Spleen (tissue), 11 donors: ENCODE results near the gene TSSC4. TPM values are rescaled to one million over a fixed set of nuclear protein-coding genes. Genes with fewer than 3 reads are reported as not detected.

Experiments used
- DNase-seq: peaks from one replicate; pipeline ENCODE4 v3.0.0-alpha.2; 2020
- H3K27ac ChIP-seq, 8 donors: fragments of 200-600 bp; sonication (generic) in 7 of 8; 1 replicate in 4 of 8; 2 replicates in 4 of 8; pipeline versions ENCODE4 v1.5.0 to v1.8.0; 2016 to 2021; ENCODE audit warnings: inconsistent platforms in 4 of 8, mild to moderate bottlenecking in 4 of 8, moderate library complexity in 1 of 8
- H3K27me3 ChIP-seq, 7 donors: fragments of 200-600 bp; sonication (generic) in 6 of 7; replicated peaks in 1 of 7; 1 replicate in 4 of 7; 2 replicates in 3 of 7; pipeline versions ENCODE4 v1.5.0 to v1.8.0; 2016 to 2021; ENCODE audit warnings: inconsistent platforms in 3 of 7, mild to moderate bottlenecking in 1 of 7
- H3K36me3 ChIP-seq, 6 donors: fragments of 200-600 bp; sonication (generic) in 5 of 6; 1 replicate in 4 of 6; 2 replicates in 2 of 6; pipeline versions ENCODE4 v1.5.0 to v1.8.0; 2016 to 2021; ENCODE audit warnings: inconsistent platforms in 2 of 6
- H3K4me1 ChIP-seq, 6 donors: fragments of 200-600 bp; sonication (generic) in 5 of 6; 1 replicate in 3 of 6; 2 replicates in 3 of 6; pipeline versions ENCODE4 v1.5.0 to v1.8.0; 2016 to 2021; ENCODE audit warnings: inconsistent platforms in 3 of 6
- H3K4me3 ChIP-seq, 8 donors: fragments of 200-600 bp; sonication (generic) in 7 of 8; 1 replicate in 4 of 8; 2 replicates in 4 of 8; pipeline versions ENCODE4 v1.5.0 to v1.8.0; 2016 to 2021; ENCODE audit warnings: inconsistent platforms in 4 of 8, mild to moderate bottlenecking in 4 of 8, moderate library complexity in 2 of 8
- H3K9me3 ChIP-seq, 8 donors: fragments of 200-600 bp; sonication (generic) in 7 of 8; 1 replicate in 4 of 8; 2 replicates in 4 of 8; pipeline versions ENCODE4 v1.5.0 to v1.8.0; 2016 to 2021; ENCODE audit warnings: inconsistent platforms in 4 of 8
- POLR2A ChIP-seq, 3 donors: fragments of 450-650 bp; IDR thresholded peaks; one replicate each; pipeline ENCODE4 v1.5.1; 2017; ENCODE audit warnings: antibody characterized with exemption in 3 of 3, mild to moderate bottlenecking in 1 of 3
- POLR2AphosphoS5 ChIP-seq, 3 donors: sonication (generic); formaldehyde crosslinking; IDR thresholded peaks; one replicate each; pipeline ENCODE4 v1.5.1; 2017; ENCODE audit warnings: antibody characterized with exemption in 3 of 3
- WGBS, 5 donors: extraction: QIAGEN DNeasy Blood & Tissue Kit in 3 of 5; methylation state at CpG; one replicate each; pipeline versions ENCODE4 v1.1.5 to v1.1.7; 2013 to 2018; 5-methylcytosine and 5-hydroxymethylcytosine counted together
- intact Hi-C: fragments of 100-400 bp; cut with DNase I; formaldehyde crosslinking; loops from one replicate; pipeline ENCODE4 v1.15.0; 2023; ENCODE audit warnings: low total_unique reads
- polyA plus RNA-seq, 3 donors: library from polyadenylated mRNA; stranded (reverse); fragments of 200-250 nt; gene quantifications; one replicate each; pipeline ENCODE4 v1.2.1, GENCODE V29; 2013
- total RNA-seq, 7 donors: library from RNA; depleted of rRNA in 3 of 7; stranded (reverse); fragments of >200 nt in 3 of 7; fragmentation: NEBNext Ultra II Directional in 4 of 7; extraction: Animal tissue kit (Norgen Biotek cat#: 25700) in 4 of 7; gene quantifications; one replicate each; pipeline versions ENCODE4 v1.1.0 to v1.2.1, GENCODE V29; 2016 to 2021
- TF ChIP-seq, protein P1 (sequence below), 11 experiments: fragments of 200-600 bp in 7 of 11; fragments of 450-650 bp in 4 of 11; sonication (generic) in 4 of 11; IDR thresholded peaks in 8 of 11; conservative IDR thresholded peaks in 3 of 11; 1 replicate in 7 of 11; 2 replicates in 4 of 11; pipeline versions ENCODE4 v1.4.0 to v1.8.0; 2016 to 2021; ENCODE audit warnings: antibody characterized with exemption in 11 of 11, inconsistent platforms in 4 of 11, mild to moderate bottlenecking in 1 of 11
- donor health status: healthy with polysubstance abuse.
- donor health status: DM: no; HTN: no; CAD: no; lungs with moderate emphysema.
- donor health status: DM: no; HTN: no; CAD: no.
- donor health status: Bipolar disorder and iron deficiency.
- donor health status: healthy.
- donor health status: DM: no; HTN: no; CAD: no.
- donor health status: DM: yes; HTN: yes; CAD: no.

Gene TSSC4
- total and polyA plus RNA-seq, 10 donors: 28.7 to 94.4 (median 43.7) TPM

DNA sequence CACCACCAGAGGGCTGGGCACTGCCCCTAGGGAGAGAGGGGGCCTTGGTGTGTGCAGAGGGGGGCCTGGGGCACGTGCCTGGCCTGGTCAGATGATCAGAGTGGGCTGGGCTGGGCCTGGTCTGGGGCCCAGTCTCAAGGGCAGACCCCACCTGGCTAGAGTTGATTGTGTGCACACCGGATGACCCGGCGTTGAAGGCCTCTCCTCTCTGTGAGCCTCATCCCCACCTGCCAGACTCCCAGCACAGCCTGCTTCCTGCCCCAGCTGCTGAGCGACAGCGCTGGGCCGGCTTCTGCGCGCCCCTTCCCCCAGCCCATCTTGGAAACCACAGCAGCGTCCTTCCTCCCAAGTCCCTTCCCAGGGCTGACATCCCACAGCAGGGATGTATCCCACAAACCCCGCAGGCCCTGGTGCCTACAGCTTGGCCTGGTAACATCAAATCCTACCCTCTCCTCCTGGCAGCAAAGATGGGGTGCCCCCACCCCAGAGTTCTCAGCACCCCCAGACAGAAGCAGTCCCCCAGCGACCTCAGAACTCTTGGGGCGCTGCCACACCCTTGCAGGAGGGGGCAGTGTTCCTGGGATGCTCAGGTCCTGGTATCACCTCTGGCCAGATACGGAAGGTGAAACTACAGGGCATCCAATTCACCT is 11.0 kb upstream of the TSSC4 start:
- WGBS, 5 donors: 24 to 40% (median 33%) methylated on average over 14 of the region's 14 CpGs
- Histone ChIP-seq H3K27ac (peak overlapping the region in 7 of 8 donors; percentile 36 to 98 (median 96)), H3K4me1 (peaks cover 70 to 100% (median 100%) of the 10 kb centered on the region in 6 donors), H3K27me3 (no peaks in the 10 kb centered on the region), H3K36me3 (peaks cover 0 to 68% (median 29%) of the 10 kb centered on the region in 6 donors), H3K4me3 (peak overlapping the region in 1 of 8 donors; percentile 30), H3K9me3 (no peaks in the 10 kb centered on the region)
- DNase-seq: peak; percentile 84
- intact Hi-C loops: no loop called here
- TF ChIP-seq POLR2A (IDR thresholded peaks at IDR 0.05): no peak
- TF ChIP-seq POLR2AphosphoS5 (IDR thresholded peaks at IDR 0.05): peak in 2 of 3 donors; percentile 50 to 65
- TF ChIP-seq, protein P1, sequence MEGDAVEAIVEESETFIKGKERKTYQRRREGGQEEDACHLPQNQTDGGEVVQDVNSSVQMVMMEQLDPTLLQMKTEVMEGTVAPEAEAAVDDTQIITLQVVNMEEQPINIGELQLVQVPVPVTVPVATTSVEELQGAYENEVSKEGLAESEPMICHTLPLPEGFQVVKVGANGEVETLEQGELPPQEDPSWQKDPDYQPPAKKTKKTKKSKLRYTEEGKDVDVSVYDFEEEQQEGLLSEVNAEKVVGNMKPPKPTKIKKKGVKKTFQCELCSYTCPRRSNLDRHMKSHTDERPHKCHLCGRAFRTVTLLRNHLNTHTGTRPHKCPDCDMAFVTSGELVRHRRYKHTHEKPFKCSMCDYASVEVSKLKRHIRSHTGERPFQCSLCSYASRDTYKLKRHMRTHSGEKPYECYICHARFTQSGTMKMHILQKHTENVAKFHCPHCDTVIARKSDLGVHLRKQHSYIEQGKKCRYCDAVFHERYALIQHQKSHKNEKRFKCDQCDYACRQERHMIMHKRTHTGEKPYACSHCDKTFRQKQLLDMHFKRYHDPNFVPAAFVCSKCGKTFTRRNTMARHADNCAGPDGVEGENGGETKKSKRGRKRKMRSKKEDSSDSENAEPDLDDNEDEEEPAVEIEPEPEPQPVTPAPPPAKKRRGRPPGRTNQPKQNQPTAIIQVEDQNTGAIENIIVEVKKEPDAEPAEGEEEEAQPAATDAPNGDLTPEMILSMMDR (IDR thresholded peaks at IDR 0.05 in 8 of 11, conservative IDR thresholded peaks at IDR 0.05 in 3 of 11): peak in 1 of 11 experiments; percentile 5

DNA sequence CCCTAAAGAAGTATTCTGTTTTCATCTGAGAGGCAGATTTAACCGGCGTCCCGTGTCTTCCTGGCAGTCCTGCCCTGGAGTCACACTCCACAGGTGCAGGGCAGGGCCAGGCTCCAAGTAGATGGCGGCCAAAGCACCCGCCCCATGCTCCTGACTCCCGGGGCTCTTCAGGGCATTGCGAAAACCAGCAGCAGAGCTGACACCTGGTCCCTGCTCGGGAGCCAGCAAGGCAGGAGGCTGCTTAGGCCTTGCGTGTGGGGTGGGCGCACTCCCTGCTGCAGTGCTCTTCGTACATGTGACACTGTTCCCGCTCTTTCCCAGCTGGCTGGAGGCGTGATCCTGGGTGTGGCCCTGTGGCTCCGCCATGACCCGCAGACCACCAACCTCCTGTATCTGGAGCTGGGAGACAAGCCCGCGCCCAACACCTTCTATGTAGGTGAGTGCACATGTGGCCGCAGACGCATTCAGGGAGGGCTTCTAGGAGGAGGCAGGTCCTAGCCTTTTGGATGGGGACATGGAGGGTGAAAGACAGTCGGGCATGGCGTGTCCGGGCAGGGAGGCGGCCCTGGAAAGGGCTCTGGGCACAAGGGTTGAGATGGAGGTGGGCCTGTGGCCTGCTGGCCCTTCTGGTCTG is 10.3 kb upstream of the TSSC4 start:
- no peaks in the 10 kb centered on the region for H3K27me3 ChIP-seq
- peaks cover 0 to 71% (median 37%) of the 10 kb centered on the region in 6 donors for H3K36me3 ChIP-seq
- TF ChIP-seq POLR2AphosphoS5 (IDR thresholded peaks at IDR 0.05) (peak in 1 of 3 donors; percentile 51), POLR2A (IDR thresholded peaks at IDR 0.05) (no peak)
- TF ChIP-seq, protein P1 (IDR thresholded peaks at IDR 0.05 in 8 of 11, conservative IDR thresholded peaks at IDR 0.05 in 3 of 11): no peak
- peak overlapping the region in 6 of 8 donors; percentile 35 to 98 (median 96) for H3K27ac ChIP-seq
- no peak overlapping the region for H3K4me3 ChIP-seq
- H3K9me3 ChIP-seq: no peaks in the 10 kb centered on the region
- H3K4me1 ChIP-seq: peaks cover 72 to 100% (median 100%) of the 10 kb centered on the region in 6 donors
- no peak for DNase-seq
- intact Hi-C loops: no loop called here
- WGBS, 5 donors: 80 to 85% (median 82%) methylated on average over 22 to 23 of the region's 23 CpGs

DNA sequence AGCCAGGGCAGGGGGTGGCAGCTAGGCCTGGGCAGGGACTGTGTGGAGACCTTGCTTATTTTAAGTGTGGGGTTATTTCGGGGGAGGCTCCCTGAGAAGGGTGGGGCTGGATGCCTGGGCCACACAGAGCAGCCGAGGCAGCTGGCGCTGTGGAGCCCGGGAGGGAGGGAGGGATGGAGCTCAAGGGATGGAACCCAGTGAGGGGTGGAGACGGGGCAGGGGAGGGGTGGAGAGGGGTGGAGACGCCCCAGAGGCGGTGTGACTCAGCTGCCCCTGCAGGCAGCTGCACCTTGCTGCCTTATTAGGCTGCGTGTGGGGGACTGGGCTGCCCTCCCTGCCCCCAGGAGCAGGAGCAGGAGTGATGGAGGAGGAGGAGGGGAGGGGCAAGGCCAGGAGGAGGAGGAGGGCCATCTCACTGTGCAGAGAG is 9.8 kb upstream of the TSSC4 start:
- Histone ChIP-seq H3K27me3 (no peaks in the 10 kb centered on the region), H3K9me3 (no peaks in the 10 kb centered on the region), H3K27ac (peak overlapping the region in 5 of 8 donors; percentile 35 to 98 (median 96)), H3K4me1 (peaks cover 70 to 100% (median 100%) of the 10 kb centered on the region in 6 donors), H3K4me3 (no peak overlapping the region), H3K36me3 (peaks cover 0 to 71% (median 42%) of the 10 kb centered on the region in 6 donors)
- no peak for DNase-seq
- WGBS, 5 donors: 44 to 65% (median 55%) methylated on average over 8 of the region's 8 CpGs
- no peak for TF ChIP-seq POLR2AphosphoS5 (IDR thresholded peaks at IDR 0.05)
- TF ChIP-seq, protein P1 (IDR thresholded peaks at IDR 0.05 in 8 of 11, conservative IDR thresholded peaks at IDR 0.05 in 3 of 11): no peak
- no peak for TF ChIP-seq POLR2A (IDR thresholded peaks at IDR 0.05)
- intact Hi-C loops: no loop called here
